Measurements from ENCODE around the gene ZFR. TPM values are rescaled to one million over a fixed set of nuclear protein-coding genes. Genes with fewer than 3 reads are reported as not detected.

ZFR gene
- total and polyA plus RNA-seq, 10 donors, result 25.1 to 74.5 (median 51.8) TPM

DNA sequence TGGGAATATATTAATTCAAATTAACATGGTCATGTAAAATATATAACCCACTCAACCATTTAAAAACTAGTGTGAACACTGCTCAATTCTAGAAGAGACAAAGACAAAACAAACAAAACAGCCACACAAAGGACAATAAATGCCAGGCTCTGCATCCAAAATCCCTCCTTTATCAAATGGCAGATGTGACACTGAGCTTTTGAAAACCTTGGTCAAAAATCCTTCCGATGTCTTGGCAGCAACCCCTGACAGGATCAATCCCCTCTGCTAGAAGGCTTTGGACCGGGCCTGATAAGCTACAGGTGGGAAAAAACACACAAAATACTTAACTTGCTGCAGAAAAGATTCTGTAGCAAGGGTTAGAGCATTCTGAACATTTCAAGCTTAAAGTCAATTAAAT is 61.5 kb downstream of the ZFR start:
- intact Hi-C loops (cut with DNase I; ENCODE audit: low total_unique reads), result no loop called here
- WGBS, 5 donors, result 98 to 100% (median 98%) methylated on average over 2 of the region's 2 CpGs
- Histone ChIP-seq H3K27me3 (replicated peaks in 1 of 7) (no peaks in the 10 kb centered on the region), H3K4me3 (no peak overlapping the region), H3K36me3 (peaks cover 0 to 100% (median 75%) of the 10 kb centered on the region in 6 donors), H3K9me3 (no peaks in the 10 kb centered on the region), H3K27ac (no peak overlapping the region), H3K4me1 (peaks cover 0 to 3% (median 0%) of the 10 kb centered on the region in 6 donors)
- TF ChIP-seq POLR2A (IDR thresholded peaks at IDR 0.05) (no peak), POLR2AphosphoS5 (IDR thresholded peaks at IDR 0.05) (no peak)
- TF ChIP-seq, protein P1, sequence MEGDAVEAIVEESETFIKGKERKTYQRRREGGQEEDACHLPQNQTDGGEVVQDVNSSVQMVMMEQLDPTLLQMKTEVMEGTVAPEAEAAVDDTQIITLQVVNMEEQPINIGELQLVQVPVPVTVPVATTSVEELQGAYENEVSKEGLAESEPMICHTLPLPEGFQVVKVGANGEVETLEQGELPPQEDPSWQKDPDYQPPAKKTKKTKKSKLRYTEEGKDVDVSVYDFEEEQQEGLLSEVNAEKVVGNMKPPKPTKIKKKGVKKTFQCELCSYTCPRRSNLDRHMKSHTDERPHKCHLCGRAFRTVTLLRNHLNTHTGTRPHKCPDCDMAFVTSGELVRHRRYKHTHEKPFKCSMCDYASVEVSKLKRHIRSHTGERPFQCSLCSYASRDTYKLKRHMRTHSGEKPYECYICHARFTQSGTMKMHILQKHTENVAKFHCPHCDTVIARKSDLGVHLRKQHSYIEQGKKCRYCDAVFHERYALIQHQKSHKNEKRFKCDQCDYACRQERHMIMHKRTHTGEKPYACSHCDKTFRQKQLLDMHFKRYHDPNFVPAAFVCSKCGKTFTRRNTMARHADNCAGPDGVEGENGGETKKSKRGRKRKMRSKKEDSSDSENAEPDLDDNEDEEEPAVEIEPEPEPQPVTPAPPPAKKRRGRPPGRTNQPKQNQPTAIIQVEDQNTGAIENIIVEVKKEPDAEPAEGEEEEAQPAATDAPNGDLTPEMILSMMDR (IDR thresholded peaks at IDR 0.05 in 8 of 11, conservative IDR thresholded peaks at IDR 0.05 in 3 of 11), result no peak
- no peak for DNase-seq

DNA sequence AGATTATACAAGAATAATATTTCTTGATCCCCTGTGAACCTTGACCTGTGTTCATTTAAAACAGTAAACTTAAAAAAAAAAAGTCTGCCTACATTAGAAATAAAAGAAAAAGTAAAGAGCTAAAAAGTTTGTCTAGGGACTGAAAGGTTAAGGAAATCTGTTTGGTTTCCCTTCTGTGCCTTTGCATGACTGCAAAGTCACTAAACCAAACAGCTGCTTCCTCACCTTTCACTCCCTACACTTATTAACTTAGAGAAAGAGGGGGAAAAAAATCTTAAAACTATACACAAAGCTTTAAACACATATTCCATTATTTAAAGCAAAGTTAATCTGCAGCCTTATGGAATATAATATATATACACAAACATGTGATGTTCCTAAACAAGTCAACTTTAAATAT is 65.1 kb downstream of the ZFR start:
- peaks cover 0 to 100% (median 72%) of the 10 kb centered on the region in 6 donors for H3K36me3 ChIP-seq
- no peaks in the 10 kb centered on the region for H3K9me3 ChIP-seq
- H3K27ac ChIP-seq, result no peak overlapping the region
- TF ChIP-seq POLR2A (IDR thresholded peaks at IDR 0.05), result no peak
- TF ChIP-seq POLR2AphosphoS5 (IDR thresholded peaks at IDR 0.05), result no peak
- H3K4me3 ChIP-seq, result no peak overlapping the region
- intact Hi-C loops (cut with DNase I; ENCODE audit: low total_unique reads), result no loop called here
- no peaks in the 10 kb centered on the region for H3K4me1 ChIP-seq
- no peaks in the 10 kb centered on the region for H3K27me3 ChIP-seq (replicated peaks in 1 of 7)
- no peak for DNase-seq

DNA sequence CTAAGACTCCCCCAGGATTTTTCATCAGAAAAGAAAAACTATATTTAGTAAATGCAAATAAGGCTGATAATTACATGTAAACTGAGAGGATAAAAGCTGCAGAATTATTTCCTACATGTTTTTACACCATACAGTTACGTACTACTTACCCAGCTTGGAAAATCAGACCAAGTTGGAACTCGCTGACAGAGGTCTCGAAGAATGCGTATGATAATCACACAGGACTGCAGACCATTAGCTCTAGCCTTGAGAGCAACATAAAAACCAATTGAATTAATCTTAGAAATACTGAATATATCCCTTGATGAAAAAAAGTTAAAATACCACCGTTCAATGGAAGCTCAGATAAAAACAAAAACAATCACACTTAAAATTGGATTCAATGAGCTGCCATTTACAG is 65.6 kb downstream of the ZFR start:
- Histone ChIP-seq H3K27ac (no peak overlapping the region), H3K27me3 (replicated peaks in 1 of 7) (no peaks in the 10 kb centered on the region), H3K36me3 (peaks cover 0 to 100% (median 71%) of the 10 kb centered on the region in 6 donors), H3K9me3 (no peaks in the 10 kb centered on the region), H3K4me3 (no peak overlapping the region), H3K4me1 (no peaks in the 10 kb centered on the region)
- WGBS, 5 donors, result 74 to 89% (median 76%) methylated on average over 5 of the region's 5 CpGs
- DNase-seq, result no peak
- intact Hi-C loops (cut with DNase I; ENCODE audit: low total_unique reads), result no loop called here
- TF ChIP-seq POLR2AphosphoS5 (IDR thresholded peaks at IDR 0.05), result no peak
- TF ChIP-seq, protein P1 (IDR thresholded peaks at IDR 0.05 in 8 of 11, conservative IDR thresholded peaks at IDR 0.05 in 3 of 11), result no peak

DNA sequence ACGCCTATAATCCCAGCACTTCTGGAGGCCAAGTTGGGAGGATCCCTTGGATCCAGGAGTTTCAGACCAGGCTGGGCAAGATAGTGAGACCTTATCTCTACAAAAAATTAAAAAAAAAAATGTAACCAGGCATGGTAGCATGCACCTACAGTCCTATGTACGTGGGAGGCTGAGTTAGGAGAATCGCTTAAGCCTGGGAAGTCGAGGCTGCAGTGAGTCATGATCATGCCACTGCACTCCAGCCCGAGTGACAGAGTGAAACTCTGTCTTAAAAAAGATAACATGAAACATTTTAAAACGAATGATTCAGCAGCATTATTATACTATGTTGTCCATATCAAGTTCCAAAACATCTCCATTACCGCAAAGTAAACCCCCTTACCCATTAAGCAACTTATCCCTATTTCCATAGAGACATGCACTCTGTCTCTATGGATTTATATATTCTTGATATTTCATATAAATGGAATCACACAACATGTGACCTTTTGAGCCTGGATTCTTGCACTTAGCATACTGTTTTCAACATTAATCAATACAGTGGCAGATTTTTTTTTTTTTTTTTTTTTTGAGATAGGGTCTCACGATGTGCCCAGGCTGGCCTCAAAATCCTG is 74.9 kb downstream of the ZFR start:
- intact Hi-C loops (cut with DNase I; ENCODE audit: low total_unique reads), result no loop called here
- no peak for DNase-seq
- TF ChIP-seq POLR2AphosphoS5 (IDR thresholded peaks at IDR 0.05) (no peak), POLR2A (IDR thresholded peaks at IDR 0.05) (no peak)
- TF ChIP-seq, protein P1 (IDR thresholded peaks at IDR 0.05 in 8 of 11, conservative IDR thresholded peaks at IDR 0.05 in 3 of 11), result no peak
- Histone ChIP-seq H3K9me3 (no peaks in the 10 kb centered on the region), H3K36me3 (peaks cover 0 to 96% (median 33%) of the 10 kb centered on the region in 6 donors), H3K27me3 (replicated peaks in 1 of 7) (no peaks in the 10 kb centered on the region), H3K4me1 (no peaks in the 10 kb centered on the region), H3K27ac (no peak overlapping the region), H3K4me3 (no peak overlapping the region)
- WGBS, 5 donors, result 90 to 95% (median 92%) methylated on average over 8 of the region's 8 CpGs

Data from spleen (tissue), 11 donors.